Uterus (tissue), 2 donors: ENCODE data around the gene AP2A2.

ENCODE experiments used
- CTCF ChIP-seq, 4 experiments: fragments of 200-600 bp in 2 of 4; fragments of 450-650 bp in 2 of 4; sonication (generic) in 2 of 4; IDR thresholded peaks; one replicate each; pipeline ENCODE4 v1.5.1; 2016 to 2019; ENCODE audit warnings: antibody characterized with exemption in 4 of 4, mild to moderate bottlenecking in 2 of 4, moderate library complexity in 1 of 4
- POLR2A ChIP-seq, 2 donors: fragments of 450-650 bp; IDR thresholded peaks; one replicate each; pipeline ENCODE4 v1.6.1; 2016; ENCODE audit warnings: antibody characterized with exemption in 2 of 2, mild to moderate bottlenecking in 1 of 2, moderate library complexity in 1 of 2

- TF ChIP-seq CTCF (IDR thresholded peaks at IDR 0.05) (no peak), POLR2A (IDR thresholded peaks at IDR 0.05) (no peak)
Observed at GRCh38 chr11:928786-929185, 3.1 kb downstream of the AP2A2 start.
